AG04449 (cell line): ENCODE data around the gene SERPINB2.

Source experiments
- CTCF ChIA-PET: fragments of 350-600 bp; formaldehyde crosslinking; extraction: SDS; loops from one replicate; lab custom pipeline; 2021; ENCODE audit warnings: antibody characterized with exemption; lab: Yijun Ruan, JAX
- POLR2A ChIA-PET: fragments of 400-600, 350-600 bp; formaldehyde crosslinking; extraction: SDS; loops from one replicate; lab custom pipeline; 2020; ENCODE audit warnings: antibody characterized with exemption, inconsistent platforms; lab: Yijun Ruan, JAX
- DNase-seq: peaks from one replicate; pipeline ENCODE4 v3.0.0-alpha.2; 2010; ENCODE audit warnings: low read depth, low spot score
- H3K4me3 ChIP-seq: 2 replicates; pipeline ENCODE4 v1.5.1; 2011; ENCODE audit warnings: low read depth, mild to moderate bottlenecking, control low read depth, low read length
- TF ChIP-seq, protein P1 (sequence below): IDR thresholded peaks from one replicate; pipeline ENCODE4 v1.5.1; 2011; ENCODE audit warnings: mild to moderate bottlenecking, moderate library complexity, low read length, control low read depth, inconsistent platforms; ENCODE audit not compliant: insufficient read depth; ENCODE audit errors: missing control alignments

The SERPINB2 gene

DNA sequence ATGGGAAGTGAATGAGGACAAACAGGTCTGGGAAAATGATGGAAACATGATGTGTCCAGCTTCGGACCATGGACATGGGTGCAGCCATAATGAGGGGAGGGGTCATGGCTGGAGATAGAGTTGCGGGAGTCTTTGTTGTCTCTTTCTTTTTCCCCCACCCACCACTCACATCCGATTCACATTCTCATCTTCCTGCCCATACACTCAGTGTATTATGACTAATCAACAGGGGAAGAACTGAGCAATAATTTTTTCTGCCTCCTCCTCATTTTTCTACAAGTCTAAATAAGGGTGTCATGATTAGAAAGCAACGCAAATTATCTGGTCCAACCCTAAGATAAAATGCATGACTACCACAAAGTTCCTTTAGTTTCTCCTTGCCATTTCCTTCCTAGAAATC lies 5.7 kb upstream of the SERPINB2 start:
- peak; percentile 31 for DNase-seq
- no peak overlapping the region for H3K4me3 ChIP-seq
- ChIA-PET POLR2A (no interaction called here), CTCF (no interaction called here)
- TF ChIP-seq, protein P1, sequence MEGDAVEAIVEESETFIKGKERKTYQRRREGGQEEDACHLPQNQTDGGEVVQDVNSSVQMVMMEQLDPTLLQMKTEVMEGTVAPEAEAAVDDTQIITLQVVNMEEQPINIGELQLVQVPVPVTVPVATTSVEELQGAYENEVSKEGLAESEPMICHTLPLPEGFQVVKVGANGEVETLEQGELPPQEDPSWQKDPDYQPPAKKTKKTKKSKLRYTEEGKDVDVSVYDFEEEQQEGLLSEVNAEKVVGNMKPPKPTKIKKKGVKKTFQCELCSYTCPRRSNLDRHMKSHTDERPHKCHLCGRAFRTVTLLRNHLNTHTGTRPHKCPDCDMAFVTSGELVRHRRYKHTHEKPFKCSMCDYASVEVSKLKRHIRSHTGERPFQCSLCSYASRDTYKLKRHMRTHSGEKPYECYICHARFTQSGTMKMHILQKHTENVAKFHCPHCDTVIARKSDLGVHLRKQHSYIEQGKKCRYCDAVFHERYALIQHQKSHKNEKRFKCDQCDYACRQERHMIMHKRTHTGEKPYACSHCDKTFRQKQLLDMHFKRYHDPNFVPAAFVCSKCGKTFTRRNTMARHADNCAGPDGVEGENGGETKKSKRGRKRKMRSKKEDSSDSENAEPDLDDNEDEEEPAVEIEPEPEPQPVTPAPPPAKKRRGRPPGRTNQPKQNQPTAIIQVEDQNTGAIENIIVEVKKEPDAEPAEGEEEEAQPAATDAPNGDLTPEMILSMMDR, result no peak

DNA sequence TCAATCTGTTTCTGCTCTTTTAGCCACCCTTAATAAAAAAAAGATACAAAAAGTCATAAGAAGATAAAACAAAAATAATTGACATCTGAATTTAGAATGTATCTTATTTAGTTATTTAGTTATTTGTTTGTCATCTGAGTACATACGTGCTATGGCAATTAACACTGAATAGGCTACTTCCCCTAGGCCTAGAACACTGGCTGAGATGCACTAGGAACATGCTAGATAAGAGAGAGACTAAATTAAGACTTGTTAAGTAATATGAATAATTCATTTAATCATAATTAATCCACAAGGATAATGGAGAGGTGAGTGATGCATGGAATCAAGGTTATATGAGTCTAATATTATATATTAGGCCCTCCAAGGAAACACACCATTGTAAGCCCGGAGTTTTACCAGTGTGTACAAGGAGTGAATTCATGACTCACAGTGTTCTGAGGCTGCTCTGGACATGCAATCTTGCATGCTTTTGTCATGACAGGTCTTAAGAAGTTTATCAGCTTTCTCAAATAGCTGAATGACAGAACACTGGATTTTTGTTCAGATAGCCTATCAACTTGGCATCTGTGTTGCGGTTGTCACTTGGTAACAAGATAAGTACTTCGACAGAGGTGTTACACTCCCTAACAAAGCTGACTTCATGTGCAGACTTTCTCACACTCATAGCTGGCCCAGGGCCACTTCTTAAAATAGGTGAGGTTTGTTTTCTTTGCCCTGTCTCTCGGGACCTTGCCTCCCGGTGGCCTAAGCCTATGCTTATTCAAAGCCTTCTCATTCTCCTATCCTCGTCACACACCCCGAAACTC lies 5.0 kb upstream of the SERPINB2 start:
- ChIA-PET CTCF (interaction anchor here (0.8 to 1.0 kb wide), 2 partner anchors 10 to 61 kb away, joined by 3 read pairs; no protein-coding TSS in a partner anchor), POLR2A (interaction anchor here (1.0 kb wide), 1 partner anchor 88 kb away, joined by 3 read pairs; no protein-coding TSS in a partner anchor)
- TF ChIP-seq, protein P1, result no peak
- no peak overlapping the region for H3K4me3 ChIP-seq
- DNase-seq, result peak; percentile 82

DNA sequence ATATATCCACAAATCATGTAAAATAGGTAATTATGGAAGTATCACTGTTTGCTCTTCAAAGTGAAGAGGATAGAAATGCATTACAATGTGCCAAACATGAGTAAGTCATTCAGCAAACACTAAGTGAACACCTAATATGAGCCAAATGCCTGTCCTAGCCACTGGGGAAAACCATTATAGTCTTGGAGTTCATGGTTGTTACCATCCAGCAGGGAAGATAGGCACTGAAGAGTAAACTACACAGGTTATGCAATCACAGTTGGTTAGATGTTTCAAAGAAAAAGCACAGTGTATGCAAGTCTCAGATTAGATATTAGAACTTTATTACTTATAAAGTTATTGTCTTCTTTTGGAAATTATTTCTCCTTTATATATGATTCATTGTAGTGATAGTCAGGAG lies 3.9 kb upstream of the SERPINB2 start:
- ChIA-PET POLR2A (no interaction called here), CTCF (interaction anchor here (1.4 kb wide), 1 partner anchor 373 kb away, joined by 3 read pairs; no protein-coding TSS in a partner anchor)

DNA sequence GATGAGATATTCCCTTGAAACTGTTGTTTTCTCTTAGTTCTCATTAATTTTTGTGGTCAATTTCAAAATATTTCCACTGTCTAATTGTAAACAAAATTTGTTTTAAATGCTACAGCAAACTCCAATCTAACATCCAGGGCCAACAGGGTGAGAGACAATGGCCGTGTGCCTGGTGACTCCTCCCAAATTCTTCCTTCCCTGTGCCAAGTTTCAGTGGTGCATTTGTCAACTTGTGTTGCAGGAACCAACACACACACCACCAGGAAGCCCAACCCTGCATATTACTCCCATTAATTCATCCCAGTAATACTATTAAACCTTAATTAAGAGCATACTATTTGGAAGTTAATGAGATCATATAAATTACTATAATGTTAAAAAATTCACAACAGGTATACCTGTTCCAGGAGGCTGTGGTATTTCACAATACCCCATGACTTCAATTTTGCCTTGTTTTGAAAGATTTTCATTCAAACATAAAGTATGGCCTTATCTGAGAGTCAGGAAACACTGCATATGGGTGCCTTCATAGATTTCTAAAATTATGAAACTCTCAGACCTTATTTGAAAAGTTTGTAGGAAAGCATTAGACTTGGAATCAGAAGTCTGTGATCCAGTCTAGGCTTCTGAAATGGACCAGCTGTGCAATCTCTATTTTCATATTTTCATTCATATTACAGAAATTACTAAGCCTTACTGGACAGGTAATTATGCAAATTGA lies 1.1 kb downstream of the SERPINB2 start:
- ChIA-PET POLR2A (no interaction called here), CTCF (interaction anchor here (1.0 to 1.4 kb wide), 2 partner anchors 48 to 75 kb away, joined by 3 to 6 read pairs; no protein-coding TSS in a partner anchor)
- H3K4me3 ChIP-seq, result no peak overlapping the region
- no peak for DNase-seq
- TF ChIP-seq, protein P1, result no peak

More for the DNA sequence above, 3.9 kb upstream of the SERPINB2 start:
- DNase-seq, result no peak
- no peak overlapping the region for H3K4me3 ChIP-seq
- TF ChIP-seq, protein P1, result no peak

DNA sequence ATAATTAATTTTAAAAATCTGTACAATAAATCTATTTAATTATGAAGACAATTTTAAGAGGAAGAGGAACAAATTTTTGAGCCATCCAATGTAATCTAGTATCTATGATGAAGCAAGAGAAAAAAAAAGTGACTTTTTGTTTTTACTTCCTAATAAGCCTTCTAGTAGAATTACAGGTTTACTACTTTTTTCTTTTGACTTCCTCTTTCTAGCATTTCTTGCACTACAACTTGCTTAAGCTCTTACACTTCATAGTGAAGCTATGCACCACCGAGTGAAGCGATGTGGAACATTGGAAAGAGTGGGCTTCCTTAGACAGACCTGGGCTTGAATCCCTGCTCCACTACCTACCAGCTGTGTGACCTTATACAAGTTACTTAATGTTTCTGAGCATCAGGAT lies 2.1 kb downstream of the SERPINB2 start:
- no peak overlapping the region for H3K4me3 ChIP-seq
- TF ChIP-seq, protein P1, result no peak
- no peak for DNase-seq
- ChIA-PET POLR2A (no interaction called here), CTCF (interaction anchor here (1.0 to 1.9 kb wide), 3 partner anchors 47 to 105 kb away, joined by 3 to 6 read pairs (median 4); no protein-coding TSS in a partner anchor)
